ENCODE measurements around the gene S100A1.

DNA sequence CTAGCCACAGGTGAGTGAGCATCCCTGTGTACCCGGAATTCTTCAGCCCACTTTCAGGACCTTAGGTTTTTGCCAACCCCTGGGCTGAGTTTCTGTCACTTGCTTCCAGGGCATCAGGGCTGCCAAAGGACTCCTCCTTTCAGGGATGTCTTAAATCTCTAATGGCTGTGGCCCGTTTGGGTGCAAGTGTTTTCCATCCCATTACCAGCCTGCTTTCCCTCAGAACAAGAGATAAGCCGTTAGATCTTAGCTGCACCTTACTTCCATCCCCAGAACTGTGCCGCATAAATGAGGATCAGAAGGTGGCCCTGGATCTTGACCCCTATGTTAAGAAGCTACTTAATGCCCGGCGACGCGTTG is 30.9 kb downstream of the S100A1 start:
- TF ChIP-seq POLR2AphosphoS5 (IDR thresholded peaks at IDR 0.05; ENCODE audit: low read length) (no peak), BCL11A (IDR thresholded peaks at IDR 0.05; ENCODE audit: low read depth, low read length) (no peak), NFIC (IDR thresholded peaks at IDR 0.05; ENCODE audit: low read depth, low read length) (no peak), CTCF (IDR thresholded peaks at IDR 0.05 in 2 of 3, conservative IDR thresholded peaks at IDR 0.05 in 1 of 3; ENCODE audit: control insufficient read depth in 2 of 3, extremely low read depth in 1 of 3, insufficient read depth in 1 of 3, low read depth in 3 of 3, low read length in 3 of 3) (no peak), MTA3 (IDR thresholded peaks at IDR 0.05; ENCODE audit: borderline replicate concordance, low read length) (no peak), ZNF274 (IDR thresholded peaks at IDR 0.05; ENCODE audit: insufficient read depth, insufficient read length) (no peak)
